HG02884 (cell line): ENCODE measurements around the gene PPP6C.
"Not testable (repeated sequence)": the region's sequence is repeated elsewhere in the genome, so short reads cannot be mapped to it uniquely, and the experiment has no call there.

Source experiments
- ATAC-seq: cut with Tn5 transposase; IDR thresholded peaks from one replicate; pipeline ENCODE4 v1.9.1; 2021; ENCODE audit warnings: mild to moderate bottlenecking, moderate library complexity; ENCODE audit not compliant: unreplicated experiment

PPP6C gene

DNA sequence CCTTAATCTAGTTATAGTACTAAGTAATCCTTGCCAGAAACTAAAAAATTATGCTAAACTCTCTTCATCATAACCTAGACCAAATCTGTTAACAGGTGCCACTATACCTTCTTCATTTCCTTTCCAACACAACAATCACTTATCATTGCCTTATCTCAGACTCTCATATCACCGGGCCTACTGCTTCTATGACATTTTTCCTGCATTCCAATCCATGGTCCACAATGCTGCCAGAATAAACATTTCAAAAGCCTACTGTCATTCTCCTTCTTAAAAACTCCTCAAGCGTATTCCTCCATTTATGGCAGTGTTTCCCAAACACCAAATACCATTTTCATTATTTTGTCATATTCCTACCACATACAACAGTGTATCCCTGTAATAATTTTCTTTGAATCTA lies 6.5 kb downstream of the PPP6C start:
- ATAC-seq = no peak

DNA sequence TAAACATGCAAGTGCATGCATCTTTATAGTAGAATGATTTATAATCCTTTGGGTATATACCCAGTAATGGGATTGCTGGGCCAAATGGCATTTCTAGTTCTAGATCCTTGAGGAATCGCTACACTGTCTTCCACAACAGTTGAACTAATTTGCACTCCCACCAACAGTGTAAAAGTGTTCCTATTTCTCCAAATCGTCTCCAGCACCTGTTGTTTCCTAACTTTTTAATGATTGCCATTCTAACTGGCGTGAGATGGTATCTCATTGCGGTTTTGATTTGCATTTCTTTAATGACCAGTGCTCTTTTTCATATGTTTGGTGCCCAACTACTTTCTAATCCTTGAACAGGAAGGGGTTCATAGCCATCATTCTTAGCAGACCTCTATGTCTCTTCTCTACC lies 7.8 kb downstream of the PPP6C start:
- not testable (repeated sequence) for ATAC-seq

DNA sequence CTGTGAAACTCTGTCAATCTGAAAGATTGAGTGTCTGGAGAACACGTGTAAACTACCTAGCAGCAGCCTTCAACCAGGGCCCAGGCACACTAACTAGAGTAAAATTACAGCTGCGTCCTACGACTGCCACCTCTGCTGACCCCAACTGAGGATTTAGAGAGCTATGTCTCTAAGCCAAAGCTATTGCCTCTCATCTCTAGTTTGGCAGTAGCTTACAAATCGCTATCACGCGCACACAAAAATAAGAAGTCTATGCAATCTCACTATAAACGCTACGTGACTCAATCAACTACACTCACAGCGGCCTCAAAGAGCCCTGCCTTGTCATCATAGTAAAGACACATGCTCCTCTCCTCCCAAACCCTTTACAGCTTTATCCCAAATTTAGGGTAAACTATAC lies 8.7 kb downstream of the PPP6C start:
- ATAC-seq = no peak

DNA sequence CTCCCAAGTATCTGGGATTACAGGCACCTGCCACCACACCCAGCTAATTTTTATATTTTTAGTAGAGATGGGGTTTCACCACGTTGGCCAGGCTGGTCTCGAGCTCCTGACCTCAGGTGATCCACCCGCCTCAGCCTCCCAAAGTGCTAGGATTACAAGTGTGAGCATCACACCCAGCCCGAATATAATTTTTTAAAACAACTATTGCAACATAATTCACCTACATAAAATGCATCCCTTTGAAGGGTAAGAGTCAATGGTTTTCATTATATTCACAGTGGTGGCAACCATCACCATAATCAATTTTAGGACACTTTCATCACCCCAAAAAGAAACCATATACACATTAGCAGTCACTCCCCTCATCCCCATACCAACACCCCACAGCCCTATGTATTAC lies 9.8 kb downstream of the PPP6C start:
- not testable (repeated sequence) for ATAC-seq

DNA sequence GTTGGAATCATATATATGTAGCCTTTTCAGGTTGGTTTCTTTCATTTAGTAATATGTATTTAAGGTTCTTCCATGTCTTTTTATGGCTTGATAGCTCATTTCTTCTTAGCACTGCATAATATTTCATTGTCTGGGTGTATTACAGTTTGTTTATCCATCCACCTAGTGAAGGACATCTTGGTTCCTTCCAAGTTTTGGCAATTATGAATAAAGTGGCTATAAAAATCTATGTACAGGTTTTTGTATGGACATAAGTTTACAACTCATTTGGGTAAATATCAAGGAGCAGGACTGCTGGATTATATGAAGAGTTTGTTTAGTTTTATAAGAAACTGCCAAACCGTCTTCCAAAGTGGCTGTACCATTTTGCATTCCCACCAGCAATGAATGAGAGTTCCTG lies 11.7 kb downstream of the PPP6C start:
- ATAC-seq = no peak

DNA sequence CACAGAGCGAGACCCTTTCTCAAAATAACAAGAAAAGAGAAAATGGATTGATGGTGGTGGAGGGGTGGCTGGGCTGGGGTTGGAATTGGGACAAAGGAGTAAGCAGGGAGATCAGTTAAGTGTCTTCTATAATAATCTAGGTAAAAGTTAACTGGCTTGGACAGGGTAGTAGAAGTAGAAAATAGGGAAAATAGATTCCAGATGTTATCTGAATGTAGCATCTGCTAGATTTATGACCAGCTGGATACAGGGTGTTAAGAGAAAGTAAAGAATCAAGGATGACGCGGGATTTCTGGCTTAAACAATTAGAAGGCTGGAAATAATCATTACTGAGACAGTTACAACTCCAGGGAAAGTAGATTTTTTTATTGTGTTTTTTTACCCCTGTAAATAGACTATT lies 13.0 kb downstream of the PPP6C start:
- ATAC-seq = no peak

DNA sequence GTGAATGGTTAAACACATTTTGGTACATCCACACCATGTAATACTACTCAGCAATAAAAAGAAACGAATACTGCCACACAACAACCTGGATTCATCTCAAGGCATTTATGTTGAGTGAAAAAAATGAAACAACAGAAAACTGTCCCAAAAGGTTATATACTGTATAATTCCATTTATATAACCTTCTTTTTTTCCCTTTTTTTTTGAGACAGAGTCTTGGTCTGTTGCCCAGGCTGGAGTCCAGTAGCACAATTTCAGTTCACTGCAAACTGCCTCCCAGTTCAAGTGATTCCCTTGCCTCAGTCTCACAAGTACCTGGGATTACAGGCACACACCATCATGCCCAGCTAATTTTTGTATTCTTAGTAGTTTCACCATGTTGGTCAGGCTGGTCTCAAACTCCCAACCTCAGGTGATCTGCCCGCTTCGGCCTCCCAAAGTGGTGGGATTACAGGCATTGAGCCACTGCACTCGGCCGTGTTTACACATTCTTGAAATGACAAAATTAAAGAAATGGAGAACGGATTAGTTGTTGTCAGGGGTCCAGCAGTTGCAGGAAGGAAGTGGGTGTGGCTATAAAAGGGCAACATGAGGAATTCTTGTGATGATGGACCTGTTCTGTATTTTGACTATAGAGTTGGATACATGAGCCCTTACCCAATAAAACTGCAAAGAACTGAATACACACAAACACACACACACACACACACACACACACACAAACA lies 17.4 kb downstream of the PPP6C start:
- ATAC-seq = no peak

DNA sequence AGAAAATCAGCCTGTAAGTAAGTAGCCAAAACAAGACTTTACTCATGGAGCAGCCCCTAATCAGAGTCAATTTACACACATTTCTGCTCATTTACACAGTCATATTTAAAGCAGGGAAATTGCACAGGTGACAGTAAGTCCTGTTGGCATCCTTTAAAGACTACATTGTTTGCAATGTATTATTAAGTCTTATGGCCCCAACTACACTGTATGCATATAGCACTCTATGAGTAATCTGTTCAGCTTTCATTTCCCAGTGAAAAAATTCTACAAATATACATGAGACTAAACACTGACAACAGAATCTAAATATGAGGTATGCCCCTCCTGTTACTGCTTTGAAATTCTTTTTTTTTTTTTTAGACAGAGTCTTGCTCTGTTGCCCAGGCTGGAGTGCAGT lies 19.7 kb downstream of the PPP6C start:
- no peak for ATAC-seq

DNA sequence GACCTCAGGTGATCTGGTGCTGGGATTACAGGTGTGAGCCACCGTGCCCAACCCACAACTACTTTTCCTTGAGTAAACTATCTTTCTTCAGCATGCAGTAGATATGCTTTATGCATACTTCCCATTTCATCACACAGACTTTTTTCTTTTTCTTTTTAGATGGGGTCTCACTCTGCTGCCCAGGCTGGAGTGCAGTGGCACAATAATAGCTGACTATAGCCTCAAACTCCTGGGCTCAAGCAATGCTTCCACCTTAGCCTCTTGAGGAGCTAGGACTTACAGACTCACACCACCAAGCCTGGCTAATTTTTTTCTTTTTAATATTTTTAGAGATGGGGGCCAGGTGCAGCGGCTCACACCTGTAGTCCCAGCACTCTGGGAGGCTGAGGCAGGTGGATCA lies 22.8 kb downstream of the PPP6C start:
- ATAC-seq = no peak

DNA sequence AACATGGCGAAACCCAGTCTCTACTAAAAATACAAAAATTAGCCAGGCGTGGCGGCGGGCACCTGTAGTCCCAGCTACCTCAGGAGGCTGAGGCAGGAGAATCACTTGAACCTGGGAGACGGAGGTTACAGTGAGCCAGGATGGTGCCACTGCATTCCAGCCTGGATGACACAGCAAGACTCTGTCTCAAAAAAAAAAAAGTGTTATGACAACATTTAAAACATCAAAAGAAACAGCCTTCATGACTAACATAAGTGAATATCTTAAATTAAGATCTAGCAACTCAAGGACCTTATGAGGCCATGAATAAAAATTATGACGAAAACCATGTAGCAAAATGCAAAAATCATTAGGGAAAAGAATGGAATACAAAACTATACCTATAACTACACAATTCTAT lies 26.7 kb downstream of the PPP6C start:
- ATAC-seq = not testable (repeated sequence)

DNA sequence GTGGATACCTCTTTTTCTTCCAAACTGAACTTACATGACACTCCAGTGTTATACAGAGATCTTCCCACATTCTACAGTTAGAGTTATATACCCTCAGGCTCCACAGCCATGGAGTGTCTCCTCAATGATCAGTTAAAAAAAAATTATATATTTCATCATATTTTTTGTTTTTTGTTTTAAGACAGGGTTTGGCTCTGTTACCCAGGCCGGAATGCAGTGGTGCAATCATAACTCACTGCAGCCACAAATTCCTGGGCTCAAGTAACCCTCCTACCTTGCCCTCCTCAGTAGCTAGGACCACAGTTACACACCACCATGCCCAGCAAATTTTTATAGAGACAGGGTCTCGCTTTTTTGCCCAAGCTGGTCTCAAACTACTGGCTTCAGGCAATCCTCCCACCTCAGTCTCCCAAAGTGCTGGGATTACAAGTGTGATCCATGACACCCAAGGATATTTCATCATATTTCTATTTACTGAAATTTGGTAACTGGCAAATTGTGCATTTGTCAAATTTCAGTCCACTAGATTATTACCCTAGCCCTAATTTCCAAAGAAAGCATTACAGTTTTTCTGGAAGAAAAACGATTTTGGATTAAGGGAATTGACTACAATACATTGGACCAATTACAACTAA lies 28.2 kb downstream of the PPP6C start:
- no peak for ATAC-seq

DNA sequence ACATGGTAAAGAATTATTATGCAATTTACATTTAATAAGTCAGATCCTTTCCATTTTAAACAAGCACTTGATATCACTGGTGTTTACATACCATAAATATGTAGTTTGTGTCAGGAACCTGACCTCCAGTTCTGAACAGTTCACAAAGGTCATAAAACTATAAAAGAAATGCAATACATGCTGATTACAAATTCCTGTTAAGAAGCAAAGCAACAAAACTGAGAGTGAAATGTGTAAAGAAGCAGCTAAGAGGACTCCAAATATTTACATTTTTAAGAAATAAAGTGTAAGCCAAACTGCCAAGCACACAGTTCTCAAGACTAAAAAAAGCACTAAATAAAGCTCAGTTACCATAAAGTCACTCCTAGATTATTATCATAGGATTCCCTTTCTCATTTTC lies 28.9 kb downstream of the PPP6C start:
- no peak for ATAC-seq

DNA sequence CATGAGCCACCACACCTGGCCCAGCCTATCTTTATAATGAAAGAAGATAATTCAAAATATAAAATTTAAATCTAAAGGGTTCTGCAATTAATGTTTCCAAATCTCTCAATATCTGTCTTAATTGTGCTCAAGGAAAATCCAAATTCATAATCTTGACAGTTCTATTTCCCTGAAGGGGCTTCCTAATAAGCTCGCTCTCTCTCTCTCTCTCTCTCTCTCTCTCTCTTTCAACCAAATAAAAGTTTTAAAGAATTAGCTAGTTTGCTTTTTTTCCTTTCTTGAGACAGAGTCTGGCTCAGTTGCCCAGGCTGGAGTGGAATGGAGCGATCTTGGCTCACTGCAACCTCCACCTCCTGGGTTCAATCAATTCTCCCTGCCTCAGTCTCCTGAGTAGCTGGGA lies 33.1 kb downstream of the PPP6C start:
- ATAC-seq = no peak

DNA sequence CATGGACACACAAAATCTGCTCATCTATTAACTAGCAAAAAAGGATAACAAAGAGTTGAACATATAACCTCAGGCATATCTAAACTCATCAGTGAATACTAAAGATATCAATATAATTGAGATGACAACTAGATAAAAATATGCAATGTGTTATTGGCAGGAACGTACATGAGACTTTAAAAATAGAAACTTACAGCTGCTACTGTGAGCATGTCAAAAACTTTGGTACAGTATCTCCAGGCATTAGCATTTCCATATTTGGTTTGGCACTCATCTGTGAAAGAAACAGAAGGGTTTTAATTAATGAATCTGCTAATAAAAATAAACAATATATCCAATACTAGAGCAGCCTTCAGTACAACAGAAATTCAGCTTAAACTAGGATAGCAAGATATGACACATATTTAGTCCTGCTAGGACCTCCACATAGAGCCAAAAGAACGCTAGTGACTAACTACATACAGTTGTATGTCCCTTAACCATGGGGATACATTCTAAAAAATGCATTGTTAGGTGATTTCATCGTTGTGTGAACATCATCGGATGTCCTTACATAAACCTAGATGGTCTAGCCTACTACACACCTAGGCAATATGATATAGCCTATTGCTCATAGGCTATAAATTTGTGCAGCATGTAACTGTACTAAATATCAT lies 35.8 kb downstream of the PPP6C start:
- ATAC-seq = no peak

DNA sequence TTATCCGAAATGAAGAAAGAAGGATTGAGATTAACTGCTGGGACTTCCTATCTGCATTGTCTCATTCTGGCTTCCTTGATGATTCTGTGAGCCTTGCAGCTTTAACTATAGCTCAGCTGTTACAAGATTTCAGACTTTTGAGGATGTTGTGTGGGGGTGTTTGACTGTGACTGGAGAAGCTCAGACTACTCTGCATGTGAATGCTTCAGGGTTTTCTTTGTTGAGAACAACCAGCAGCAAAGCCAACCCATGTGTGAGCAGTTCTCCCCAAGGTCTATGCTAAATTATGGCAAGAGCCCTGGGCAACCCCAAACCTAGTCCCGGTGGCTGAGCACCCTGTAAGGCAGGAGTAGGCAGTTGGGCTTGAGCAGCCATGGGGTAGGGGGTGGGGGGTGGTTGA lies 37.9 kb downstream of the PPP6C start:
- no peak for ATAC-seq

DNA sequence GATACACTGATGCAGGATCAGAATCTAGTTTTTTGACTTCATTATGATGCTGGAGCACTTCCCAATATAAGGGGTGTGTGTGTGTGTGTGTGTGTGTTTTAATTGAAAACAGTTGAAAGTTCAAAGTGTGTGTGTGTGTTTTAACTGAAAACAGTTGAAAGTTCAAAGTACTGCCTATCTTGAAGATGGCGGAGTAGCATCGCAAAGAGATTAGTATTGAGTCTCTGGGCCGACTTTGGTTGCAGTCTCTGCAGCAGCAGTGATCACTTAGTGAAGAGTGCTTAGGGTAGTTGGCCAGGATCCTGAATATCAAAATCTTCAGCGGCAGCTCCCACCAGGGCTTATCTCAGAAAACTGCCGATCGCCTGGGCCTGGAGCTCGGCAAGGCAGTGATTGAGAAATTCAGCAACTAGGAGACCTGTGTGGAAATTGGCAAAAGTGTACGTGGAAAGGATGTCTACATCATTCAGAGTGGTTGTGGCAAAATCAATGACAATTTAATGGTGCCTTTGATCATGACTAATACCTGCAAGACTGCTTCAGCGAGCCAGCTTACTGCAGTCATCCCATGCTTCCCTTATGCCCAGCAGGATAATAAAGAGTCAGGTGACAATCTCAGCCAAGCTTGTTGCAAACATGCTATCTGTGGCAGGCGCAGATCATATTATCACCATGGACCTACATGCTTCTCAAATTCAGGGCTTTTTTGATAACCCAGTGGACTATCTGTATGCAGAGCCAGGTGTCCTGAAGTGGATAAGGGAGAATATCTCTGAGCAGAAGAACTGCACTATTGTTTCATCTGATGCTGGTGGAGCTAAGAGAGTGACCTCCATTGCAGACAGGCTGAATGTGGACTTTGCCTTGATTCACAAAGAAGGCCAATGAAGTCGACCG lies 39.0 kb downstream of the PPP6C start:
- no peak for ATAC-seq

DNA sequence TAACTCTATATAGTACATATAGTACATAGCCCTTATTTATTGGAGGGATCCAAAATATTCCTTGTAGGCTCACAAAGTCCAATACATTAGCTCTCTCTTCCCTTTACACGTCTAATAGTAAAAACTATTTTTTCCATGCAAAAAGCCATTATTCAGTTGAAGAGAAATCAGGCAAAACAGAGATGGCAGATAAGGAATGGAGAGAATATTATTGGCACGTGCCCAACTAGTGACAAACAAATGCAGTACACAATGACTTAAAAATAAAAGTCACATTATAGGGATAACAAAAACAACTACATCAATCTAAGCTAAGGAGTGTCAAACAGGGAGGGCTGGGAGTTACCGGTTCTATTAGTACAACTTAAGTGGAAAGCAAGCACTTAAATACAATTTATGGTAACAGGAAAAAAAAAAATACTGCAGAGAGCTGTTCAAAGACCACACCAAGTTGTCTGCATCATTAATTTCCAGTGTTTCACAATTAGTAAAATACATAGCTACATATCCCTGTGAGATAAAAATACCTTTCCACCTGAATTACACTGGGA lies 42.1 kb downstream of the PPP6C start:
- no peak for ATAC-seq

DNA sequence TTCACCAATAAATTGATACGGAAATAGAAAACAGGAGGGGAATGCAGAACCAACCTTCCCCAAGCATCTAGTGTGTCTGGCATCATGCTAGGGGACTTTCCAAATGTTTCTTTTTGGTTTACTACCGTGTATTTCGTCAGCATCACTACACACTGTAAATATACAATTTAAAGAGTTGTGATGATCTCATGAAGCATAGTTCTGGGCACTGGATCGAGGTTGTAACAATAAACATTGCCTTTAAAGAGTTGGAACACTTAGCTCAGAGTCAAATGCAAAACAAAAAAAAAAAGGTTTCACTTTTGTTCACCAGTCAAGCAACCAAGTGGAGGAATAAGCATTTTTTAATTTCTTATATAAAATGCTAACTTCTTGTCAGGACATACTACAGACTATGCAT lies 43.4 kb downstream of the PPP6C start:
- no peak for ATAC-seq

DNA sequence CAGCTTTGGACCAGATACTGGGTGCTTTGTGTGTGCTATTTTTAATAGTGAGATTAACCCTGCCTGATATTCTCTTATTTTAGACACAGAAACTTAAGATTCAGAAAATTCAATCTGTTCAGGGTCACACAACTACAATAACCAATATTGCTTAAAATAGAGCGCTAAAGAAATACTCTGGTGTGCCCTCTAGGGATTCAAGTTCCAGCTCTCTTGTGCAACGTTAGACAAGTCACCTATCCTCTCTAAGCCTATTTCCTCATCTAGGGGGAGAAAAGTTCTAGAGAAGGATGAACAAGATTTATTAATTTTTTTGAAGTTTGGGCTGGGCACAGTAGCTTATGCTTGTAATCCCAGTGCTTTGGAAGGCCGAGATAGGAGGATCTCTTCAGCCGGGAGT lies 44.2 kb downstream of the PPP6C start:
- no peak for ATAC-seq

DNA sequence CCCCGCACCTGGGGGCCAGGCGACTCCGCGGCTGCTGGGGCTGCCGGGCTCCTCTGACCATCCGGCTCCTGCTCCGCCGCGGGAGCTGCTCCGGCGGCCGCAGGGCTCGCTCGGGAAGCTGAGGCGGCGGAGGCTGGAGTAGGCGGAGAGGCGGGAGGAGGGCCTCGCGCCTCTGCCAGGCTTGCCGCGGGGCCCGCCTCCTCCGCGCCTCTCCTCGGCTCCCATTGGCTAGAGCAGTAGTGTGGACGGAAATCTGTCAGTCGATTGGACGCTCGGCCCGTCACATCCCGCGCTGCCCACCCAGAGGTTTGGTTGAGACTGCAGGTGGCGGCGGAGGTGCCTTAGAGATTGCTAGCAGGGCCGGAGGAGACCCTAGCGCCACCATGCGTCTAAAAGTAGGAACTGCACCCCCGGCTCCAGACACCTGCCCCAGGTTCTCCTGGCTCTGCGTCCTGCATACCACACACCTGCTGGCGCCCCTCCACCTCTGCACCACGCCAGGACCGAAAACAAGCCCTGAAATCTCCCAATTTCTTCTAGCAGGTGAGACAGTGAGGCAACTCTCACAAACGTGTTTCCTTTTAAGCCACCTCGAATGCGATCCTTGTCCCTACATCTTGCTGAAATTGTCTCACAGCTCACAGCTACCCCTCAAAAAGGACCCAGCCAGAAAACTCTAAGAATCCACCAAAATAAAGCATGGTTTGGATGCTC lies 46.1 kb downstream of the PPP6C start, which contains the start of gene SCAI:
TSS of gene SCAI (minus strand) at position 152 of the 714 bp plus-strand sequence. CDS start at position 61, 91 bp downstream.
- peak; percentile 99 for ATAC-seq
